ENCODE data around the gene S100A12.

DNA sequence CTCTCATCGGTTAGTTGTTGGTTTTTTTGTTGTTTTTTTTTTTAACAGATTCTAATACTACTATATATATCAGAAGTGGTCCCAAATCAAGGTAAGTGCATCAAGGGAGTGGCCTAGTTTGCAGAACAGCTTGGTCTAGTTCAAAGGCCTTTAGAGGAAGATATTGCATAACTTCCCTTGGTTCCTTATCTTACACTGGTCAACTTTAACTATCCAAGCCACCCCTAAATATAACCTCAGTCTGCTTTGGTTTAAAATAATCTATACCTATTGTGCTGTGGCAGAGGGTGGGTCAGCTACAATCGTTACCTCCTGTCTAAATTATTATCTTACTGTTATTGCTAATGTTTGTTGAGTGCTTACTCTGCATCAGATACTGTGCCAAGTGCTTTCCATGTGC, 6.9 kb downstream of the S100A12 start:
- TF ChIP-seq, protein P1, sequence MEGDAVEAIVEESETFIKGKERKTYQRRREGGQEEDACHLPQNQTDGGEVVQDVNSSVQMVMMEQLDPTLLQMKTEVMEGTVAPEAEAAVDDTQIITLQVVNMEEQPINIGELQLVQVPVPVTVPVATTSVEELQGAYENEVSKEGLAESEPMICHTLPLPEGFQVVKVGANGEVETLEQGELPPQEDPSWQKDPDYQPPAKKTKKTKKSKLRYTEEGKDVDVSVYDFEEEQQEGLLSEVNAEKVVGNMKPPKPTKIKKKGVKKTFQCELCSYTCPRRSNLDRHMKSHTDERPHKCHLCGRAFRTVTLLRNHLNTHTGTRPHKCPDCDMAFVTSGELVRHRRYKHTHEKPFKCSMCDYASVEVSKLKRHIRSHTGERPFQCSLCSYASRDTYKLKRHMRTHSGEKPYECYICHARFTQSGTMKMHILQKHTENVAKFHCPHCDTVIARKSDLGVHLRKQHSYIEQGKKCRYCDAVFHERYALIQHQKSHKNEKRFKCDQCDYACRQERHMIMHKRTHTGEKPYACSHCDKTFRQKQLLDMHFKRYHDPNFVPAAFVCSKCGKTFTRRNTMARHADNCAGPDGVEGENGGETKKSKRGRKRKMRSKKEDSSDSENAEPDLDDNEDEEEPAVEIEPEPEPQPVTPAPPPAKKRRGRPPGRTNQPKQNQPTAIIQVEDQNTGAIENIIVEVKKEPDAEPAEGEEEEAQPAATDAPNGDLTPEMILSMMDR (IDR thresholded peaks at IDR 0.05), result no peak
- TF ChIP-seq POLR2A (IDR thresholded peaks at IDR 0.05), result no peak

All from heart left ventricle (tissue), 13 donors.